ENCODE results near the gene SYN1.

SYN1 gene

DNA sequence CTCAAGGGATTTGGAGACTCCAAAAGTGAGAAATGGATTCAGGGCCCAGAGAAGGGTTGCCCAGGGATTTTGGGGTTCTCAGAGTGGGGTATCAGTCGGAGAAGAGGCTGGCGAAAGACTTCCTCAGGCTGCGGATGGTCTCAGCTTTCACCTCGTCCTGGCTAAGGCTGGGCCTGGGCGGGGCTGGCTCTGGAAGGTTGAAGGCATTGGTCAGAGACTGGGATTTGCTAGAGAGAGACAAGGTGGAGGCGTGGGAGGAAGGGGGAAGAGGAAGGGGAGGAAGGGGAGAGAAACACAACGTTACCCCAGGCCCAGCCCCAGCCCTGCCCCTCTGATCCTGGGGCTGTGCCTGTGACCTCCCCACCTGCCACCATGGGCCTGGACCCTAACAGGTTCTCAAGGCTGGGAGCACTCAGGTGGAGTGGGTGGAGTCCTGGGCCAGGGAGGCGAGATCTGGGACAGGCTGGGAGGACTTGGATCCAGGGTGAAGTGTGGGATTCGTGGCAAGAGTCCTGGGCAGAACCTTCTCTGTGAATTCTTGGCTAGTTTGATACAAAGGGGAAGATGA, 46.8 kb downstream of the SYN1 start:
- DNase-seq, result no peak

DNA sequence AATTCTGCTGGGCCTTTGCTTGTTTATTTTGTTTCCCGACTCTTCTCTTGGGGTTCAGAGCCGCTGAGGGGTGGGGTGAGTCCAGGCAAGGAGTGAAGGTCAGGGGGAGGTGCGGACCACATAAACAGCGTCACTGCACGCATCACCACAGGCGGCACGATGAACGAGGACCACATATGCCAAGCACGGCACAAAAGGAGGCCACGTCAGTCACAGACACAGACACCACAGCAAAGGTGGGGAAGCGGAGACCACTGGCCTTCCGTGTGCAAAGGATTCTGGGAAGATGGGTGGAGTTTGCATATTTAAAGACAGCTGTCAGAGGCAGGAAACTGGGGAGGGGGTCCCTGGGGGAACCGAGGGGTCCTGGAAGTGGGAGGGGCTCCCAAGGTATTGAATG, 47.8 kb downstream of the SYN1 start:
- no peak for DNase-seq

DNA sequence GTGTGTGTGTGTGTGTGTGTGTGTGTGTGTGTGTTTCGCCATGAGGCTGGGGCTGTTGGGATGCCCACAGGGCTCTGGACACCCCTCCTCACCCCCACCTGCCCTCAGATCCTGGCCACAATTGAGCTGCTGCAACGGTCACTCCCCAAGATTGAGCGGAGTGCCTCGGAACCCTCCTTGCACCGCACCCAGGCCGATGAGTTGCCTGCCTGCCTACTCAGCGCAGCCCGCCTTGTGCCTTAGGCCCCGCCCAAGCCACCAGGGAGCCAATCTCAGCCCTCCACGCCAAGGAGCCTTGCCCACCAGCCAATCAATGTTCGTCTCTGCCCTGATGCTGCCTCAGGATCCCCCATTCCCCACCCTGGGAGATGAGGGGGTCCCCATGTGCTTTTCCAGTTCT, 48.4 kb downstream of the SYN1 start:
- no peak for DNase-seq

DNA sequence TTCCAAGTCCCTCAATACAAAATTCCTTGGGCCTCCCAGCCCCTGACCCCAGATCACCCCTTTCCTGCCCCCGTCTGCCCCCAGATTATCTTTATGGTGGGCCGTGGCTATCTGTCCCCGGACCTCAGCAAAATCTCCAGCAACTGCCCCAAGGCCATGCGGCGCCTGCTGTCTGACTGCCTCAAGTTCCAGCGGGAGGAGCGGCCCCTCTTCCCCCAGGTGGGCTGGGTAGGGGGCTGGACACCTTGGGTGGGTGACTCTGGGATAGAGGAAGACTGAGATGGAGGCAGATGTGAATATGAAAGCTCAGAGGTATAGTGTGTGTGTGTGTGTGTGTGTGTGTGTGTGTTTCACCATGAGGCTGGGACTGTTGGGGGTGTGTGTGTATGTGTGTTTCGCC, 48.9 kb downstream of the SYN1 start:
- DNase-seq, result no peak

DNA sequence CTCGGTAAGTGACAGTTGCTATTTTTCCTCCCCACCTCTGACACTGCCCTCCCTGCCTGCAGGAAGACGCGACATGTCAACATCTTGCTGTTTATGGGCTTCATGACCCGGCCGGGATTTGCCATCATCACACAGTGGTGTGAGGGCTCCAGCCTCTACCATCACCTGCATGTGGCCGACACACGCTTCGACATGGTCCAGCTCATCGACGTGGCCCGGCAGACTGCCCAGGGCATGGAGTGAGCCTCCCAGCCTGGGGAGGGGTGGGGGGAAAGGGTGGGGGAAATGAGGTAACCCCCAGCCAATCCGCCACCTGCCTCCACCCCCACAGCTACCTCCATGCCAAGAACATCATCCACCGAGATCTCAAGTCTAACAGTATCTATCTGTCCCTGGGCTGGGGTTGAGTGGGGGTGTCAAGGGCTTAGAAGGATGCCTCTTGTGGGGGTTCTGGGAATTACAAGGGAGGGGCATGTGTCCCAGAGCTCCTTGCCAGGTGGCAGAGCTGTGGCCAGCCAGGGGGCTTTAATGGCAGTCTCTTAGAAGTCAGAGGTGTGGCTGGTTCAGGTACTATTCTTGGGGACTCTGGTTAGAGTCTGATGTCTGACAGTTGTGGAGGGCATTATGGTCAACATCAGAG, 50.9 kb downstream of the SYN1 start:
- peak; percentile 14 to 20 for DNase-seq

DNA sequence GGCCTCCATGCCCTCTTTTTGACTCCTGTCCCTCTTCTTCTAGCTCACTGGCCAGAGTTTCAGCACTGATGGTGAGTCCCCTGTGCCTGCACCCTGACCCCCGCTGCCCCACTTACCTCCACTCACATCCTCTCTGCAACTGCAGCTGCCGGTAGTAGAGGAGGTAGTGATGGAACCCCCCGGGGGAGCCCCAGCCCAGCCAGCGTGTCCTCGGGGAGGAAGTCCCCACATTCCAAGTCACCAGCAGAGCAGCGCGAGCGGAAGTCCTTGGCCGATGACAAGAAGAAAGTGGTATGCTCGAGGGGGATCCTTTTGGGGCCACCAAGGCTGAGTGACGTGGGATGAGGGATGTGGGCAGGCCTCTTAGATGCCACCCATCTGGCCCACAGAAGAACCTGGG, 52.8 kb downstream of the SYN1 start:
- DNase-seq, result no peak

DNA sequence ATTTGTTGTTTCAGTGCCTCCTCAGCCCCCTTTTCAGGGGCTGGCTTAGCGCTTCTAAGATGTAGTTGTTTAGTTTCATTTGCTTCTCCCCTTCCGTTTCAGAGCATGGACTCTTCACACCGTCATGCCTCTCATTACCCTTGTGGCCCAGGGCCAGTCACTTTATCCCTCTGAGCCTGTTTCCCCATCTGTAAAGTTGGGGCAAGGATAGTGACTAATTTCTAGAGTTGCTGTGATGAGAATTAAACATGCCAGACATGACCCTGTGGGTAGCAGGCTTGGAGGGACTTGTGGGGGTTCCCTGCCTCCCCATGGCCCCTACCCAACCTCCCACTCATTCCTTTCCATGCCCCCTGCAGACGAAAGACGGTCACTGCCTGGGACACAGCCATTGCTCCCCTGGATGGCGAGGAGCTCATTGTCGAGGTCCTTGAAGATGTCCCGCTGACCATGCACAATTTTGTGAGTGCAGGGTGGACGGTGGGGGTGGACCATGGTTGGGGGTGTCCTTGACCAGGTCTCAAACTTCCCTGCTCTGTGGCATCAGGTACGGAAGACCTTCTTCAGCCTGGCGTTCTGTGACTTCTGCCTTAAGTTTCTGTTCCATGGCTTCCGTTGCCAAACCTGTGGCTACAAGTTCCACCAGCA, 55.1 kb downstream of the SYN1 start:
- DNase-seq, result no peak

DNA sequence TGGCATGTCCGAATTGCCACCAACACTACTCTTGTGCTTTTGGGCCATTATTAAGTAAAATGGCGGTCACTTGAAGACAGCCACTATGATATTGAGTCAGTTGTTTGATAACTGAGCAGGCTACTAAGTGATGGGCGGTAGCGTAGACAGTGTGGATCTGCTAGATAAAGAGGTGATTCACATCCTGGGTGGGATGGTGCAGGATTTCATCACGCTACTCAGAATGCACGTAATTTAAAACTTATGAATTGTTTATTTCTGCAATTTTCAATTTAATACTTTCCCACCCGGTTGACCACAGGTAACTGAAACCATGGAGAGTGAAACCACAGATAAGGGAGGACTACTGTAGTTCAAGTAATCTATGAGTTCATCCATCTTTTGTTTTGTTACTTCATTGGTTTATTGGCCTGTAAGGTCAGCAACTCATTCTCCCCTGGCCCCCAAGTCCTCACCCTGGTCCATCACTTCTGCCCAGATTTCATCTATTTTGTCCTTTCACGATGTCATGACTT, 55.8 kb downstream of the SYN1 start:
- DNase-seq, result no peak

DNA sequence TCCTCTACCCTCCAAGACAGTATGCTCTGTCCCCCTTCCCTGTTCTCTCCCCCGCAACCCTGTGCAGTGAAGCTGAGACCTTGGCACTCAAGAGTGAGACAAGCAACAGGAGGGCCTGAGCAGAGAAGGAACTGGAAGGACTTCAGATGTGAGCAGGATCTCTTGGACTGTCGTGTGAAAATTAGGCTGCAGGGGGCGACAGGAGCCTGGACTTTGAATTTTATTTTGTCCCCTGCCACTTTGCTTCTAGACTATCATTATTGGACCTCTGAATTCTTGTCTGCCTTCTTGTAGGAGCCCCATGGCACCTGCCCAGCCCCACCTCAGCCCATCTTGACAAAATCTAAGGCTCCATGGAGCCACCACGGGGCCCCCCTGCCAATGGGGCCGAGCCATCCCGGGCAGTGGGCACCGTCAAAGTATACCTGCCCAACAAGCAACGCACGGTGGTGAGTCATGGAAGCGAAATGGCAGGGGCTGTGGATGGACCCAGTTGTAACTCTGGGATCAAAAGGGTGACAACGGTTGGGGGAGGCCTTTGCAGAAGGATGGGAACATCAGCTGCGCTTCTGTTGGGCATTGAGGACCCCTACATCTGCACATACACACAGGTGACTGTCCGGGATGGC, 56.9 kb downstream of the SYN1 start:
- DNase-seq, result peak; percentile 52 to 58

DNA sequence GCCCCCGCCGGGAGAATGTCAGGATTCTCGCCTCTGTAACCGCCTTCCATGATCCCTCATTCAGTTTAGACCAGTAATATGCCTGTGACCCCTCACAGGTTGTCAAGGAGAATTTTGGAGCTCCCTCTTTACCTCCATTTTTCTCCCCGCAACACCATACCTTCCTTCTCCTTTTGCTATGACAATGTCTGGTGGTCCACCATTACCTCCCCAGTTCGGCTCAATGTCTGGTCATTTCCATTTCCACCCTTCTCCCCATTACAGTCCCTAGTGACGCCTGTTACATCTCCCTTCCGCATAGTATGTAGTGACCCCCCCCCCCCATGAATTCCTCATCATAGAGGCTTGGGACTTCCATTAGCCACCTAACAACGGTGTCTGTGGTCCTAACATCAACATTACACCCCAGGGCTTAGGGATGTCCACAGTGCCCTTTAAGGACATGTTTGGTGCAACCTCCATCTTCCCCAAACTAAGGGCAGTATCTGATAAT, 58.0 kb downstream of the SYN1 start:
- no peak for DNase-seq

DNA sequence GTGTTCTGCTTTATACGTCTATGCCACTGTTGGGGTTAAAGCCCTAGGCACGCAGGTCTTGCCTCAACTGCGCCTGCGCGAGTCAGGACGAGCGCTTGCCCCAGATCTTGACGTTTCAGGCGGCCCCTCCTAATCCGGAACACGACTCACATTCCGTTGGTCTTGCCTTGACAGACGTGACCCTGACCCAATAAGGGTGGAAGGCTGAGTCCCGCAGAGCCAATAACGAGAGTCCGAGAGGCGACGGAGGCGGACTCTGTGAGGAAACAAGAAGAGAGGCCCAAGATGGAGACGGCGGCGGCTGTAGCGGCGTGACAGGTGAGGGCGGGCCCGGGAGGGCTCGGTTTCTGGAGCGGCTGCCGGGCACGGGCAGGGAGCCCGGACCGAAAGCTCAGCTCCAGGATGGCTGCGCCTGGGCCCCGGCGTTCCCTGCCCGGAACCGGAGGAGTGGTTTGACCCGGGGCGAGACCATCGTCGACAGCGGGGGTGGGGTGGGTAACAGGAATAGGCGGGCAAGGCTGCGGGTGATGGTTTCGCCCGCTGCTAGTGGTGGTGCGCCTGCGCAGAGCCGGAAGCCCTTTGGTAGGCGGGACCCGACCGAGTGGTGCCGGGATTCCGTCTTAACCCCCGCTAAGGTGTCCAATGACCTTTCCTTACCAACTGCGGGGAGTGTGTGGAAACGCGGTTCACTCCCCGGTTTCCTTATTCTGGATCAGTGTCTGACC, 58.6 kb downstream of the SYN1 start, which contains the start of gene ARAF:
Gene ARAF (plus strand): TSS at position 272 of the 725 bp plus-strand sequence. CDS start 1,763 bp downstream, outside the sequence.
- peak; percentile 98 to 99 for DNase-seq

DNA sequence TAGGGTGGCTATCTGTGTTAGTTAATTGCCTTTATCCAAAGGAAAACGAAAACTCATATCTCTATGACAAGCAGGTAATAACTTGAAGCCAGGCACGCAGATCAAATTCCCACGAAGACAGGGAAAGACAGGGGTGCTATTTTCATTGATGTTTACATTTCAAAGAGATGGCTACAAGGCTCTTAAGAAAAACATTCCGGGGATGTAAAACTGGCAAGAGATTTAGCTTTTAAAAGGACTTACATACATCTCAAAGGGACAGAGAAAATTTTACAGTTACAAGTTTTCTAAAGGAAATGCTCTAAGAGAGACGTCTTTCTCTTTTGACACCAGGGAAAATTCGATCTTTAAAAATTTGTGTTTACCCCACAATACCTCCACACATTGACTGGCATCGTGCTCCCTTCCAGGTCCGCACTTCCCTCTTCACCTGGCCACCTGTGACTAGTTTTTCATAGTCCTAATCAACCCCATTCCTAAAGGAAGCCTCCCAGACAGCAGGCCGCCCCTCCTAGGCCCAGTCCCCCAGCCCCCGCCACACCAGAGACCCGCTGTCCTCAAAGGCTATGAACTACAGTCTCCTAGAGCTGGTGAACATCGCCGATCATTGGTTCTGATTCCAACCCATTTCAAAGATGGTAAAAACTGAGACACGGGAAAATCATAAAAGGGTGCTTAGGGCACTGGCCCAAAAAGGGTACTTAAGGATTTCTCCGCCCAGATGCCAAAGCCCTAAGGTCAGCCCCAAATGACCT, 59.3 kb downstream of the SYN1 start:
- no peak for DNase-seq

DNA sequence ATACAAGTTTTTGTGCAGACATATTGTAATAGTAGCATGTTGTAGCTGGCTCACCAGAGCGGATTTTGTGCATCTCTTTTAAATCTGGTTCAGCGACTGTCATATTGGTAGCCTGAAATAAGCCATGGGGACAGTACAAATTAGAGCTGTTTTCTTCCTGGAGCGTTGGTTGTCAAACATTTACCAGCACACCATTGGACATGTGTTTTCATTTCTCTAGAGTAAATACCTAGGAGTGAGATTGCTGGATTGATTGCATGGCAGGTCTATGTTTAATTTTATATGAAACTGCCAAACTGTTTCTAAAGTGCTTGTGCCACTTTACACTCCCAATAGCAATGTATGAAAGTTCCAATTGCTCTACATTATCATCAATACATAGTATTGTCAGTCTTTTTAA, 61.2 kb downstream of the SYN1 start:
- DNase-seq, result no peak

DNA sequence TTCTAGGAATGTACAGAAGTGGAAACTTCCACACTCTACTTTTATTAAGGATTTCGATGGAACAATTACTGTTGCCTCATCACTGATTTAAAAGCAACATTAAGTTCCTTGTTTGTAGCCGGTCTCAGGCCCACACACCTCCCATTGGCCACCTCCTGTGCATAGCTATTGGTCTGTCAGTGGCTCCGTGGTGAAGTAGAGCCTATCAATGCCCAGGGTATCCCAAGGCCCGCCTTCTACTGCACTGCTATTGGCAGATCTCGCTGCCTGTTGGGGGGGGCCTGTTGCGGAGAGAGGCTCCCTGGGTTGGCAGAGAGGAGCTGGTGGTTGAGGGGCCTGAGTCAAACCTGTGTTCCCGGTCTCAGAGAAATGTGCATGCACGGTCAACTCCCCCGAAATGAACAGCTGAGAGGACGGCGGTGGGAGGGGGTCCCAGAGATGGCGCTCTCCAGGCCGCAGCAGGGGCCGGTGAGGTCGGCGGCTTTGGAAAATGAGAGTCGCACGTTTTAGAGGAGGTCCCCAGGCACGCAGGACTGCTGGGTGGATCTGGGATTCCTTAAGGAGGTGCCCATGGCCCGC, 63.5 kb downstream of the SYN1 start:
- peak; percentile 89 to 91 for DNase-seq

DNA sequence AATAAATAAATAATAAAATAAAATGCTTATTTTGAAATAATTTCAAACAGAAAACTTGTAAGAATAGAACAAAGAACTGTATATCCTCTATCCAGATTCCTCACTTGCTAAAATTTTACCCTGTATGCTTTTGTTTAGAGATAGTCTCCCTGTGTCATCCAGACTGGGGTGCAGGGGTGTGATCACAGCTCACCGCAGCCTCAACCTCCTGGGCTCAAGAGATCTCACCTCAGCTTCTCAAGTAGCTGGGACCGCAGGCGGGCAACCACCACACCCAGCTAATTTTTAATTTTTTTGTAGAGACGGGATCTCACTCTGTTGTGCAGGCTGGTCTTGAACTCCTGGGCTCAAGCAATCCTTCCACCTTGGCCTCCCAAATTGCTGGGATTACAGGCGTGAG, 76.2 kb downstream of the SYN1 start:
- DNase-seq, result no peak

DNA sequence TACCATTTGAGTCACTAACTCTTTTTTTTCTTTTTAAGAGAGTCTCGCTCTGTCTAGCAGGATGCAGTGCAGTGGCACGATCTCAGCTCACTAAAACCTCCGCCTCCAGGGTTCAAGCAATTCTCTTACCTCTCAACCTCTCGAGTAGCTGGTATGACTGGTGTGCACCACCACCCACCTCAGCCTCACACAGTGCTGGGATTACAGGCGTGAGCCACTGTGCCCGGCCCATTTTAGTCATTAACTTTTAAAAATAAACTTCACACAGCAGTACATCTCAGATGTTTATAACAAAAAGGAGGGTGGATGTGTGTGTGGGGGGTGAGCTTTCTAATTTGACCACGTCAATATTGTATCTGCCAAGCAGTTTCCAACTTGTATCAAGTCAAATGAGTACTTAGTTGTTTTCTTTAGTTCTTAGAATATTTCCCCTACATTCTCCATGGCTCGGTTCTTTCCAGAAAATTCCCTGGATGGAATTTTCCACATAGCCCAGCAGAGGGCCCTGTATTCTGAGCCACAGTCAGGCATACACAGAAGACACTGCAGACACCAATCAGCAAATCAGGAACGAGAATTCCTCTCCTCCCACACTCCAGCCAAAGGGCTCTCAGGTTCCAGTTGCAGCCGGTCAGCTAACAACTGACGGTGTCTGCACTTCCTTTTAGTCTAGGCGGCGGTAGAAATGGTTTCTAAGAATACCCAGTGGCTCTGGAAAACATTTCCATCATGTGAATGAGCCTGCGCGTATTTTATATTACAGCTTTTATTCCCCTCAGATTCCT, 78.7 kb downstream of the SYN1 start:
- peak; percentile 87 to 89 for DNase-seq

DNA sequence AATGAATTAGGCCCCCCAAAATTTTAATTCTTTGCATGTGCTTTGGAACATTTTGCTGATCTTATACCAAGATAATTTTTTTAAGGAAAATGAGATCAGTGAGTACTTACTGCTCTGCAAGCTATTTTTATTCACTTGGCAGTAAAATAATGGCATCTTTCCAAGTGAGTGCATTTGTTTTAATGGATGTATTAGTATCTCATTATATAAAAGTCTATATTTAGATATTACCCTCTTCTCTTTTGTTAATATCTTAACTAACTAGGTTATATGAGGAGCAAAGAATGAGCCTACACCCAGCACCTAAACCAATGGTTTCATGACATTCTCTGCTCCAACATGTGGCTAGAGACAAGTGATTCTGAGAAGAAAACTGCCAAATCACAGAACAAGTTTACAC, 79.8 kb downstream of the SYN1 start:
- DNase-seq, result no peak

DNA sequence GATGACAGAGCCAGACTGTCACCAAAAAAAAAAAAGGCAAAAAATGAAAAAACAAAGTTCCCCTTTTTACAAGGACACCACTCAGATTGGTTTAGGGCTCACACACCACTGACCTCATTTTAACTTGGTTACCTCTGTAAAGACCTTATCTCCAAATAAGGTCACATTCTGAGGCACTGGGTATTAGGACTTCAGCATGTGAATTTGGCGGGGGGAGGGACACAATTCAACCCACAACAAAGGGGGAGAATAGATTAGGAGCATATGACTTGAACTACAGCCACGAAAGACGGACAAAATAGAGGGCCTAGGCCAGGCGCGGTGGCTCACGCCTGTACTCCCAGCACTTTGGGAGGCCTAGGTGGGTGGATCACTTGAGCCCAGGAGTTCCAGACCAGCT, 89.6 kb downstream of the SYN1 start:
- peak; percentile 17 to 27 for DNase-seq

DNA sequence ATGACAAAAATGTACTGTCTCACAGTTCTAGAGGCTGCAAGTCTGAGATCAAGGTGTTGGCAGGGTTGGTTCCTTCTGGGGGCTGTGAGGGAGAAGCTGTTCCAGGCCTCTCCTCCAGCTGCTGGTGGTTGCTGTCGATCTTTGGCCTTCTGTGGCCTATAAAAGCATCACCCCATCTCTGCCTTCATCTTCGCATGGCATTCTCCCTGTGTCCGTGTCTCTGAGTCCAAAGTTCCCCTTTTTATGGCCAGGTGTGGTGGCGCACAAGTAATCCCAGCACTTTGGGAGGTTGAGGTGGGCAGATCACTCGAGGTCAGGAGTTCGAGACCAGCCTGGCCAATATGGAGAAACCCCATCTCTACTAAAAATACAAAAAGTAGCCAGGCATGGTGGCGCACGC, 90.1 kb downstream of the SYN1 start:
- no peak for DNase-seq

DNA sequence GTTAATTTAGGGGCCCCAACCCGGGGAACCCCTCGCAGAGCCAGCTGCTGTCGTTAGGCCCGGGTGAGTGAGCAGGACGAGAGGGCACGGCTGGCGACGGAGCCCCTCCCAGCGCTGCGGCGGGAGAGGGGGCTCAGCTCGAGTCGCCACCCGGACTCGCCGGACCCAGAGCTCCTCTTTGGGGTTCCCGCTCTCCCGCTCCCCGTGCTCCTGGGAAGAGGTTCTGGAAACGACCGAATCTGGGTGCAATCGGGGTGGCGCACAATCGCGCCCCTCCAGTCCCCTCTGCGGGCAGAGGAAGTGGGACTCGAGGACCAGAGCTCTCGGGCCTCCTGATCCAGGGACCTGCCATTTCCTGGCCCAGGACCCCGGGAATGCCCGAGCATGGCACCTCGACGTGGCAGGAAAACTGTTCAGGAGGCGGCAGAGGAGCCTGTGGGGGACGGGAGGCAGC, 95.9 kb downstream of the SYN1 start:
- DNase-seq, result no peak

DNA sequence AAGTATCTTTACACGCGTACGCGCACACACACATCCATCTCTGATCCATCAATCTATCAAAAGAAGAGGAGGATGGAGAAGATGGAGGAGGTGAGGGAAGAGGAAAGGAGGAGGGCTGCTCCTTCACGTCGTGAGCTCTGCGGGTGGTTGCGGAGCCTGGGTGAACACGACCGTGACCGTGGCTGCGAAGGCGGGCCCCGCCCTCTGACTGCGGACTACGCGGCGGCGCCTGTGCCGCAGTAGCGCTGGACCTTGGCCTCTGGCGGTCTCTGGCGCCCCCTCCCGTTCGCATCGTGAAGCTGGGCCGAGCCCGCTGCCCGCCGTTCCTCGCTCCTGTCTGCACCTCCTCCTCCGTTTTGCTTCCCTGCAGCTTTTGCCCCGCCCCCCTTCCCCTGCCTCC, 96.4 kb downstream of the SYN1 start:
- peak; percentile 75 to 77 for DNase-seq
